ENCODE data around the gene HHIPL1. TPM values are rescaled to one million over a fixed set of nuclear protein-coding genes. Genes with fewer than 3 reads are reported as not detected.

HHIPL1 gene
- polyA plus RNA-seq, 2 of the 4 experiments (the other 2 are of a cell fraction): 0.19 to 0.23 TPM

DNA sequence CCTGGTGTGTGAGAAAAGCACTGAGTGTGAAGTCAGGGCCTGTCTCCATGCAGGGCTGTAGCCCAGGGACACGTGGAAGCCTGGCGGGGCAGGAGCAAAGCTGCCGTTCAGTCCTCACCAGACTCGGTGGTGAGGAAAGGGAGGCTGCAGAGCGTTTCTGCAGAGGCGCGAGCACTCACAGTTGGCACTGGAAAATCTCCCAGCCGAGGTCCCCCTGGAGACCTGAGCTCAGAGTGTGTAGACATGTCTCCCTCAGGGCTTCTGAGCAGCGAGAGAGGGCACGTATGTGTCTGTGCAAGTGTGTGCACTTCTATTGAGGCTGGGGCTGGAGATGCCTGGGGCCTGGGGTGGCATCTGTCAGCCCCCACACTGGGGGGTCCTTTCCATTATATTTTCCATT lies 11.0 kb upstream of the HHIPL1 start:
- no peak overlapping the region for H3K4me3 ChIP-seq
- no peak for DNase-seq (ENCODE audit: low read depth in 1 of 2, low spot score in 1 of 2)
- no peak for ATAC-seq
- no peaks in the 10 kb centered on the region for H3K4me1 ChIP-seq
- TF ChIP-seq KDM1A (IDR thresholded peaks at IDR 0.05; ENCODE audit: low read depth) (no peak), ZC3H11A (IDR thresholded peaks at IDR 0.05) (no peak), NPAS2 (CRISPR knock-in tag; IDR thresholded peaks at IDR 0.05; ENCODE audit: borderline replicate concordance) (no peak), JUNB (IDR thresholded peaks at IDR 0.05) (no peak), KDM5A (IDR thresholded peaks at IDR 0.05) (no peak), CHD4 (IDR thresholded peaks at IDR 0.05; ENCODE audit: borderline replicate concordance) (no peak), HES2 (IDR thresholded peaks at IDR 0.05) (no peak), CBX8 (IDR thresholded peaks at IDR 0.05) (no peak)
- 65% methylated on average over 10 of the region's 10 CpGs for WGBS (ENCODE audit: missing lambda C conversion rate)
- CTCF ChIA-PET: interaction anchor here (1.7 to 9.1 kb wide), 5 partner anchors 11 to 116 kb away, joined by 7 to 105 read pairs (median 8); no protein-coding TSS in a partner anchor
- no peaks in the 10 kb centered on the region for H3K9me3 ChIP-seq
- no peak overlapping the region for H3K4me2 ChIP-seq
- H3K27ac ChIP-seq: no peak overlapping the region
- FAIRE-seq: no peak
- POLR2A ChIA-PET: no interaction called here

GRCh38 chr14:99634443-99634842 lies 10.5 kb upstream of the HHIPL1 start:
- H3K4me2 ChIP-seq: no peak overlapping the region
- WGBS (ENCODE audit: missing lambda C conversion rate): 92% methylated on average over 10 of the region's 10 CpGs
- no peak overlapping the region for H3K27ac ChIP-seq
- DNase-seq (ENCODE audit: low read depth in 1 of 2, low spot score in 1 of 2) (no peak), FAIRE-seq (no peak), ATAC-seq (no peak)
- no peaks in the 10 kb centered on the region for H3K9me3 ChIP-seq
- H3K4me1 ChIP-seq: no peaks in the 10 kb centered on the region
- POLR2A ChIA-PET: no interaction called here
- no peak overlapping the region for H3K4me3 ChIP-seq
- TF ChIP-seq TP53 (CRISPR knock-in tag; IDR thresholded peaks at IDR 0.05) (no peak), EP300 (IDR thresholded peaks at IDR 0.05) (no peak), CHD4 (IDR thresholded peaks at IDR 0.05; ENCODE audit: borderline replicate concordance) (no peak), CBX2 (IDR thresholded peaks at IDR 0.05; ENCODE audit: borderline replicate concordance, low read depth) (no peak), CEBPB (IDR thresholded peaks at IDR 0.05) (no peak), JUNB (IDR thresholded peaks at IDR 0.05) (no peak), CBX8 (IDR thresholded peaks at IDR 0.05) (no peak), FOXS1 (CRISPR knock-in tag; IDR thresholded peaks at IDR 0.05) (no peak), HOXB5 (CRISPR knock-in tag; IDR thresholded peaks at IDR 0.05) (no peak), ZC3H11A (IDR thresholded peaks at IDR 0.05) (no peak), SREBF2 (IDR thresholded peaks at IDR 0.05) (no peak), HES2 (IDR thresholded peaks at IDR 0.05) (no peak)
- TF ChIP-seq, protein P1, sequence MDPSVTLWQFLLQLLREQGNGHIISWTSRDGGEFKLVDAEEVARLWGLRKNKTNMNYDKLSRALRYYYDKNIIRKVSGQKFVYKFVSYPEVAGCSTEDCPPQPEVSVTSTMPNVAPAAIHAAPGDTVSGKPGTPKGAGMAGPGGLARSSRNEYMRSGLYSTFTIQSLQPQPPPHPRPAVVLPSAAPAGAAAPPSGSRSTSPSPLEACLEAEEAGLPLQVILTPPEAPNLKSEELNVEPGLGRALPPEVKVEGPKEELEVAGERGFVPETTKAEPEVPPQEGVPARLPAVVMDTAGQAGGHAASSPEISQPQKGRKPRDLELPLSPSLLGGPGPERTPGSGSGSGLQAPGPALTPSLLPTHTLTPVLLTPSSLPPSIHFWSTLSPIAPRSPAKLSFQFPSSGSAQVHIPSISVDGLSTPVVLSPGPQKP (IDR thresholded peaks at IDR 0.05; ENCODE audit: low read depth, low read length): no peak
- CTCF ChIA-PET: interaction anchor here (1.7 to 9.1 kb wide), 3 partner anchors 72 to 117 kb away, joined by 7 to 105 read pairs (median 10); no protein-coding TSS in a partner anchor

- 77% methylated on average over 8 of the region's 8 CpGs for WGBS (ENCODE audit: missing lambda C conversion rate)
- Histone ChIP-seq H3K4me3 (no peak overlapping the region), H3K9me3 (no peaks in the 10 kb centered on the region), H3K4me1 (no peaks in the 10 kb centered on the region), H3K27ac (no peak overlapping the region), H3K4me2 (no peak overlapping the region)
- TF ChIP-seq FOSL2 (IDR thresholded peaks at IDR 0.05) (no peak), FOSL2 (CRISPR knock-in tag; IDR thresholded peaks at IDR 0.05) (no peak), ZSCAN20 (CRISPR knock-in tag; IDR thresholded peaks at IDR 0.05) (no peak), KDM1A (IDR thresholded peaks at IDR 0.05; ENCODE audit: low read depth) (no peak), ZC3H11A (IDR thresholded peaks at IDR 0.05) (no peak)
- ChIA-PET POLR2A (no interaction called here), CTCF (interaction anchor here (1.3 kb wide), 1 partner anchor 52 kb away, joined by 3 read pairs; no protein-coding TSS in a partner anchor)
- FAIRE-seq: no peak
- DNase-seq (ENCODE audit: low read depth in 1 of 2, low spot score in 1 of 2): no peak
- no peak for ATAC-seq
Observed at GRCh38 chr14:99635116-99635515, 9.8 kb upstream of the HHIPL1 start.

DNA sequence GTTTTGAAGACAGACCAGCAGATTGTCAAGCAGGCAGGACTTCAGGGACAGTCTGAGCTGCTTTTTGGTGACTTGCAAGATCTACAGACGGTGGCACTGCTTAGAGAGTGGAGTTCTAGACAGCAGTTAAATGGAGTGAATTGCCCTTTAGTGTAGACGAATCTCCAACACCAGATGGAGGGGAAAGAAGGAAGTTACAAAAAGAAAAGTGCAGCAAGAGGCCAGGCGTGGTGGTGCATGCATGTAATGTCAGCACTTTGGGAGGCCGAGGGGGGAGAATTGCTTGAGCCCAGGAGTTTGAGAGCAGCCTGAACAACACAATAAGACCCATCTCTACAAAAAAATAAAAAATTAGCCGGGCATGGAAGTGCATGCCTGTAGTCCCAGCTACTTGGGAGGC lies 8.4 kb upstream of the HHIPL1 start:
- ATAC-seq: peak in 1 of 2 experiments; percentile 24; a peak in 2 of 6 replicates
- no peak for FAIRE-seq
- no peak overlapping the region for H3K4me2 ChIP-seq
- no peaks in the 10 kb centered on the region for H3K4me1 ChIP-seq
- 58% methylated on average over 5 of the region's 5 CpGs for WGBS (ENCODE audit: missing lambda C conversion rate)
- H3K9me3 ChIP-seq: no peaks in the 10 kb centered on the region
- POLR2A ChIA-PET: no interaction called here
- DNase-seq (ENCODE audit: low read depth in 1 of 2, low spot score in 1 of 2): no peak
- no peak overlapping the region for H3K4me3 ChIP-seq
- no peak overlapping the region for H3K27ac ChIP-seq
- CTCF ChIA-PET: interaction anchor here (0.6 to 1.3 kb wide), 2 partner anchors 51 to 86 kb away, joined by 3 read pairs; no protein-coding TSS in a partner anchor
- TF ChIP-seq CHD2 (IDR thresholded peaks at IDR 0.05; ENCODE audit: low read length, partially characterized antibody): no peak
- TF ChIP-seq ESRRA (IDR thresholded peaks at IDR 0.05; ENCODE audit: borderline replicate concordance, low read length): no peak
- TF ChIP-seq EP300 (IDR thresholded peaks at IDR 0.05): no peak
- TF ChIP-seq EHMT2 (IDR thresholded peaks at IDR 0.05; ENCODE audit: low read depth): no peak
- no peak for TF ChIP-seq CTCF (IDR thresholded peaks at IDR 0.05)
- TF ChIP-seq ZSCAN20 (CRISPR knock-in tag; IDR thresholded peaks at IDR 0.05): no peak
- TF ChIP-seq EHF (CRISPR knock-in tag; IDR thresholded peaks at IDR 0.05): no peak
- no peak for TF ChIP-seq CEBPB (IDR thresholded peaks at IDR 0.05)
- TF ChIP-seq PHF8 (IDR thresholded peaks at IDR 0.05; ENCODE audit: borderline replicate concordance, low read depth): no peak
- no peak for TF ChIP-seq HOXA7 (CRISPR knock-in tag; IDR thresholded peaks at IDR 0.05)
- TF ChIP-seq JUN (IDR thresholded peaks at IDR 0.05): no peak
- TF ChIP-seq CBX8 (IDR thresholded peaks at IDR 0.05): no peak
- TF ChIP-seq RFX5 (IDR thresholded peaks at IDR 0.05): no peak
- TF ChIP-seq RNF2 (IDR thresholded peaks at IDR 0.05; ENCODE audit: borderline replicate concordance, low read depth): no peak
- TF ChIP-seq MYC (IDR thresholded peaks at IDR 0.05; ENCODE audit: borderline replicate concordance, low read length): no peak
